ENCODE data around the gene SOHLH2. TPM values are rescaled to one million over a fixed set of nuclear protein-coding genes. Genes with fewer than 3 reads are reported as not detected.

SOHLH2 gene, protein sequence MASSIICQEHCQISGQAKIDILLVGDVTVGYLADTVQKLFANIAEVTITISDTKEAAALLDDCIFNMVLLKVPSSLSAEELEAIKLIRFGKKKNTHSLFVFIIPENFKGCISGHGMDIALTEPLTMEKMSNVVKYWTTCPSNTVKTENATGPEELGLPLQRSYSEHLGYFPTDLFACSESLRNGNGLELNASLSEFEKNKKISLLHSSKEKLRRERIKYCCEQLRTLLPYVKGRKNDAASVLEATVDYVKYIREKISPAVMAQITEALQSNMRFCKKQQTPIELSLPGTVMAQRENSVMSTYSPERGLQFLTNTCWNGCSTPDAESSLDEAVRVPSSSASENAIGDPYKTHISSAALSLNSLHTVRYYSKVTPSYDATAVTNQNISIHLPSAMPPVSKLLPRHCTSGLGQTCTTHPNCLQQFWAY
- total RNA-seq (2014; rRNA removed) (not detected in 2 replicates), Bru-seq, nascent RNA (not detected), BruChase-seq, experiment 1, labeled RNA remaining after a 6-hour chase (percentile 13 among the genes with signal in this experiment), BruChase-seq, experiment 2, labeled RNA remaining after a 2-hour chase (percentile 21 among the genes with signal in this experiment)
- long read RNA-seq = 0 reads

DNA sequence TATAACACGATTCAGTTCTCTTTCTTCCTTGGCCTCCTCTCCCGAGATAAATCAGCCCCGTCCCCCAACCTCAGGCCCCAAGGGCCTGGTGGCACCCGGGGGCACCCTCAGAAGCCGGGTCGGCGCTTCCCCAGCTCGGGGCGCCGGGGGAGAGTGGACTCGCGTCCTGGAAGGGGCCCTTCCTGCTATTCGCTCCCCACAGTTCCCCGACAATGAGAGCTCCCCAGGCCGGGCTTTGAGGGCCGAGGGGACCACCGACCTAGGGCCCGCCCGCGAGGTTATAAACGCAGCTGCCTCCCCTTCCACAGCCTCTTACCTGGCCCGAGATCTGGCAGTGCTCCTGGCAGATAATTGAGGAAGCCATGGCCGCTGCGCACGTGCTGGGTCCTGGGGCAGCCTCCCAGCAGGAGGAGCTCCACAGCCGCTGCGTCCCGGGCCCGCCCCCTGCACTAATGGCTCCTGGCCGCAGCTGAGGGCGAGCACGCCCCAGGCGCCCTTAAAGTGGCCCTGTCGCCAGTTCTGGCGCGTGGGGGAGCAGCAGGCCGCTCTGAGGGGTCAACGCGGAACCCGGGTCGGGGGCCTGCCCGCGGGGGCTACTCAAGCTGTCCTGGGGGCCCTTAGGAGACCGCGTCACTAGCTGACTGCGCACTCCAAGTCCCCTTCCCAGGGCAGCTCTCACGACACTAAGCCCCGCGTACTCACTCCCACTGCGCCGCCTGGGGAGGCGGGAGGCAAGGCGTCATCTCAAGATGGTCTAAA lies at the start of gene SOHLH2:
TSS of gene SOHLH2 (minus strand) at position 394 of the 759 bp plus-strand sequence. CDS start at position 364, 30 bp downstream.
- no peak for TF ChIP-seq EZH2 (IDR thresholded peaks at IDR 0.05; ENCODE audit: low read length, unreplicated experiment)
- TF ChIP-seq CTCF (conservative IDR thresholded peaks at IDR 0.05; ENCODE audit: low read depth, low read length) = no peak
- TF ChIP-seq EZH2phosphoT487 (IDR thresholded peaks at IDR 0.05; ENCODE audit: borderline replicate concordance, low read length) = no peak

DNA sequence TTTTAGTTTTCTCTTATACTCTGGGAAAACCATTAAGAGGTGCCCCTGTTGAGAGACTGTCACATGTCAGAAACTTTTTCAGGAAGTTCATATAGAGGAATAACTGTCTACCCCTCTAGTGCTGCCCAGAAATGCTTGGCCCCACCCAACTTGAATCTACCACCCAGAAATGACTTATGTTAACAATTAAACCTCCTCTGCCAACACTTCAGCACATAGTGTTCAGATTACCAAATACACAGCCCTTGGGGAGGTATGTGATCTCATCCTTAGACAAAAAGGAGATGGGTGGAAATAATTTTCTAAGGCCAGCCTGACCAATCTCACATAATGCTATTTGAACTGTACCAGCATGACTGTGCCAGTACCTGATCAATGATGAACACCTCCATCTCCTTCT lies 47.6 kb upstream of the SOHLH2 start:
- no peaks in the 10 kb centered on the region for H3K27me3 ChIP-seq (ENCODE audit: low read length)
- no peaks in the 10 kb centered on the region for H3F3A ChIP-seq (ENCODE audit: low read length, unreplicated experiment)
- TF ChIP-seq CTCF (conservative IDR thresholded peaks at IDR 0.05; ENCODE audit: low read depth, low read length) = no peak
- no peak for TF ChIP-seq EZH2 (IDR thresholded peaks at IDR 0.05; ENCODE audit: low read length, unreplicated experiment)
- no peak for TF ChIP-seq EZH2phosphoT487 (IDR thresholded peaks at IDR 0.05; ENCODE audit: borderline replicate concordance, low read length)
- H3K27ac ChIP-seq (ENCODE audit: low read length) = no peak overlapping the region
- no peaks in the 10 kb centered on the region for H3K4me1 ChIP-seq (ENCODE audit: insufficient read depth, low read length)
- ATAC-seq (no peak), DNase-seq (no peak)
- H3K9me3 ChIP-seq (ENCODE audit: low read length) = no peaks in the 10 kb centered on the region
- no peaks in the 10 kb centered on the region for H4K20me1 ChIP-seq (ENCODE audit: low read length)
- no peak overlapping the region for H3K4me3 ChIP-seq (ENCODE audit: low read length)
- H3K9me2 ChIP-seq (replicated peaks; ENCODE audit: low read length) = no peaks in the 10 kb centered on the region
- no peak overlapping the region for H2AFZ ChIP-seq (ENCODE audit: low read length)
- no TSS peak for BruUV-seq (replicated peaks)
- H3K36me3 ChIP-seq (ENCODE audit: low read depth, low read length) = no peaks in the 10 kb centered on the region
- POLR2A ChIA-PET (ENCODE audit: unreplicated experiment) = no interaction called here
- CTCF ChIA-PET = no interaction called here
- no peak overlapping the region for H3K4me2 ChIP-seq (ENCODE audit: low read length)
- H3K79me2 ChIP-seq (ENCODE audit: low read length) = no peaks in the 10 kb centered on the region
- H3K9ac ChIP-seq (ENCODE audit: low read length) = no peak overlapping the region
- intact Hi-C loops (cut with micrococcal nuclease) = no loop called here

More for the DNA sequence above, at the start of gene SOHLH2:
- Histone ChIP-seq H3K79me2 (ENCODE audit: low read length) (no peaks in the 10 kb centered on the region), H3K4me3 (ENCODE audit: low read length) (no peak within 1 kb of the TSS), H3F3A (ENCODE audit: low read length, unreplicated experiment) (no peaks in the 10 kb centered on the region), H3K27ac (ENCODE audit: low read length) (no peak within 1 kb of the TSS), H3K9me2 (replicated peaks; ENCODE audit: low read length) (no peaks in the 10 kb centered on the region), H3K9me3 (ENCODE audit: low read length) (no peaks in the 10 kb centered on the region), H3K4me2 (ENCODE audit: low read length) (no peak within 1 kb of the TSS), H3K36me3 (ENCODE audit: low read depth, low read length) (no peaks in the 10 kb centered on the region), H4K20me1 (ENCODE audit: low read length) (no peaks in the 10 kb centered on the region), H3K27me3 (ENCODE audit: low read length) (peaks cover 5% of the 10 kb centered on the region; the same call in 1 of the 2 replicates), H3K4me1 (ENCODE audit: insufficient read depth, low read length) (no peaks in the 10 kb centered on the region), H2AFZ (ENCODE audit: low read length) (no peak within 1 kb of the TSS), H3K9ac (ENCODE audit: low read length) (no peak within 1 kb of the TSS)
- ATAC-seq = no peak
- ChIA-PET CTCF (no interaction called here), POLR2A (ENCODE audit: unreplicated experiment) (no interaction called here)
- no TSS peak for BruUV-seq (replicated peaks)
- intact Hi-C loops (cut with micrococcal nuclease) = no loop called here
- DNase-seq = no peak
